Stimulated activated CD4-positive, alpha-beta T cell treated with anti-CD3 and anti-CD28 coated beads, Interleukin-4, amount 100 ng/mL, for 1 hour (primary cell): Measurements from ENCODE around the gene PCDHGB6.
"Not testable (repeated sequence)": the region's sequence is repeated elsewhere in the genome, so short reads cannot be mapped to it uniquely, and the experiment has no call there.

ENCODE experiments used
- DNase-seq: peaks from one replicate; pipeline ENCODE4 v3.0.0-alpha.2; 2020

PCDHGB6 gene

GRCh38 chr5:141419074-141419880, 11.5 kb downstream of the PCDHGB6 start:
- no peak for DNase-seq

DNA sequence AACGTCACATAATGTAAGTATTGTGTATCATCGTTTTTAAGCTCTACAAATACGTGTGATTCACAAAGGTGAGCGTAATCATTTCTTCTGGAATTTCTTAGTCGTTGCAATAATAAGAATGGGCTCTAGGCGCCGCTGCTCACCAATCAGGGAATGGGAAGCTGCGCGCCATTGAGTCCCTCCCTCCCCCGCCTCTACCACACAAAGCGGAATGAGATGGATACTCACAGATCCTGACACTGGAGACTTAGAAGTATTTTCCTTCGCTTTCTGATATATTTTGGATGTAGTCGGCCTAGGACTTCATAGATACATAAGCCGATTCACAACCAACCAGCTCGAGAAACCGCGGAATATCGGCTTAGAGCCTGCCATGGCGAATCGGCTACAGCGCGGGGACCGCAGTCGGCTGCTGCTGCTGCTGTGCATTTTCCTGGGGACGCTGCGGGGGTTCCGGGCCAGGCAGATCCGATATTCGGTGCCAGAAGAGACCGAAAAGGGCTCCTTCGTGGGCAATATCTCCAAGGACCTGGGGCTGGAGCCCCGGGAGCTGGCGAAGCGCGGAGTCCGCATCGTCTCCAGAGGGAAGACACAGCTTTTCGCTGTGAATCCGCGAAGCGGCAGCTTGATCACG, 13.2 kb downstream of the PCDHGB6 start, which contains the start of gene PCDHGA11:
PCDHGA11 (plus strand) TSS at position 197 of the 634 bp plus-strand sequence; CDS start at position 374, 177 bp downstream.
- peak; percentile 34 for DNase-seq

- no peak for DNase-seq
Measured at GRCh38 chr5:141421489-141421855, 13.7 kb downstream of the PCDHGB6 start.

DNA sequence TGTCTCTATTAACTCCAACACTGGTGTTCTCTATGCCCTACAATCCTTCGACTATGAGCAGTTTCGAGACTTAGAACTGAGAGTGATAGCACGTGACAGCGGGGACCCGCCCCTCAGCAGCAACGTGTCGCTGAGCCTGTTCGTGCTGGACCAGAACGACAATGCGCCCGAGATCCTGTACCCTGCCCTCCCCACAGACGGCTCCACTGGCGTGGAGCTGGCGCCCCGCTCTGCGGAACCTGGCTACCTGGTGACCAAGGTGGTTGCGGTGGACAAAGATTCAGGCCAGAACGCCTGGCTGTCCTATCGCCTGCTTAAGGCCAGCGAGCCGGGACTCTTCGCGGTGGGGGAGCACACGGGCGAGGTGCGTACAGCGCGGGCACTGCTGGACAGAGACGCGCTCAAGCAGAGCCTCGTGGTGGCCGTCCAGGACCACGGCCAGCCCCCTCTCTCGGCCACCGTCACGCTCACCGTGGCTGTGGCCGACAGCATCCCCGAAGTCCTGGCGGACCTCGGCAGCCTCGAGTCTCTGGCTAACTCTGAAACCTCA, 15.0 kb downstream of the PCDHGB6 start:
- DNase-seq: no peak

DNA sequence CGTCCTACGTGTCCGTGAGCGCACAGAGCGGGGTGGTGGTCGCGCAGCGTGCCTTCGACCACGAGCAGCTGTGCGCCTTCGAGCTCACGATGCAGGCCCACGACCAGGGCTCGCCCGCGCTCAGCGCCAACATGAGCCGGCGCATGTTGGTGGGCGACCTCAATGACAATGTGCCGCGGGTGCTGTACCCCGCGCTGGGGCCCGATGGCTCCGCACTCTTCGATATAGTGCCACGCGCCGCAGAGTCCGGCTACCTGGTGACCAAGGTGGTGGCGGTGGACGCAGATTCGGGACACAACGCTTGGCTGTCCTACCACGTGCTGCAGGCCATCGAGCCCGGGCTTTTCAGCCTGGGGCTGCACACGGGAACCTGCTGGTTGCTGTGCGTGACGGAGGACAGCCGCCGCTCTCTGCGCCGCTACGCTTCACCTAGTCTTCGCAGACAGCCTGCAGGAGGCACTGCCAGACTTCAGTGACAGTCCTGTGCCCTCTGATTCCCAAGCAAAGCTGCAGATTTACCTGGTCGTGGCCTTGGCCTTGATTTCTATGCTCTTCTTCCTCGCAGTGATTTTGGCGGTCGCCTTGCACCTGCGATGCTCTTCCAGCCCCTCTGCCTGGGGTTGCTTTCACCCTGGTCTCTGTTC, 20.1 kb downstream of the PCDHGB6 start:
- DNase-seq: no peak

- peak; percentile 22 for DNase-seq
Measured at GRCh38 chr5:141430332-141431113, 22.7 kb downstream of the PCDHGB6 start, which contains the start of gene PCDHGA12. Gene PCDHGA12 (plus strand): TSS chr5:141430507. CDS start chr5:141430760, 253 bp downstream.

GRCh38 chr5:141431286-141431685, 23.5 kb downstream of the PCDHGB6 start:
- no peak for DNase-seq

GRCh38 chr5:141432308-141432707, 24.5 kb downstream of the PCDHGB6 start:
- not testable (repeated sequence) for DNase-seq

DNA sequence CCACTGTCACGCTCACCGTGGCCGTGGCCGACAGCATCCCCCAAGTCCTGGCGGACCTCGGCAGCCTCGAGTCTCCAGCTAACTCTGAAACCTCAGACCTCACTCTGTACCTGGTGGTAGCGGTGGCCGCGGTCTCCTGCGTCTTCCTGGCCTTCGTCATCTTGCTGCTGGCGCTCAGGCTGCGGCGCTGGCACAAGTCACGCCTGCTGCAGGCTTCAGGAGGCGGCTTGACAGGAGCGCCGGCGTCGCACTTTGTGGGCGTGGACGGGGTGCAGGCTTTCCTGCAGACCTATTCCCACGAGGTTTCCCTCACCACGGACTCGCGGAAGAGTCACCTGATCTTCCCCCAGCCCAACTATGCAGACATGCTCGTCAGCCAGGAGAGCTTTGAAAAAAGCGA, 24.9 kb downstream of the PCDHGB6 start:
- DNase-seq: not testable (repeated sequence)

DNA sequence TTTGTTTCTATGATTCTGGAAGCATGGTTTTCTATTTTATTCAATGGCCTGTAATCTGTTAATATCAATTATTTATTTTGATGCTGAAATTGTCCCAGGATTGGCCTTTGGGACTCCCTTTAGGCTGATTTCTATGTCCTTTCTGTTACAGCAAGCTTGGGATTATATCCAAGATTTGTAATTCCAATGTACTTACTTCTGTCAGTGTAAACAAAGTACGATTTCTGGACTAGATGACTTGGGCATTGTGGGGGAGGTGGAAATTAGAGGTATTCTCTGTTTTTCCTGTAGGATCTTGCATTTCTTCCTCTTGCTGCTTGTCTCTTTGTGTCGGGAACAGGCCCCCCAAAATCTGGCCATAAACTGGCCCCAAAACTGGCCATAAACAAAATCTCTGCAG, 26.2 kb downstream of the PCDHGB6 start:
- no peak for DNase-seq

DNA sequence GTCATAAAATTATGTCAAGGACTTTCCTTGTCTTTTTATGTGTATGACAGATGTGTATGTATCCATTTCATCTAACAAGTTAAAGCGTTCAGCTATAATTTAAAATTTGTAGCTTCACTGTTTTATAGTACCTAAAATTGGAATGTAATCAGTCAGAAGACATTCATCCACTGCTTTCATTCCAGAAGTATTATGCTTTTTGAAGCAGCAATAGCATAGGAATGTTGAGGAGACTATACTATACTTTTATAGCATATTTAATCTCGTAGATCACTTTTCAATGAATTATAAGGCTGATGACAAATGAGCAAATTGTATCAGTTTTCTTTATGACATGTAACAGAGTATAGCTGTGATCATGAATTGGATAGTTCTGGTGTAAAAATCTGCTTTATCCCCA, 29.4 kb downstream of the PCDHGB6 start:
- no peak for DNase-seq

DNA sequence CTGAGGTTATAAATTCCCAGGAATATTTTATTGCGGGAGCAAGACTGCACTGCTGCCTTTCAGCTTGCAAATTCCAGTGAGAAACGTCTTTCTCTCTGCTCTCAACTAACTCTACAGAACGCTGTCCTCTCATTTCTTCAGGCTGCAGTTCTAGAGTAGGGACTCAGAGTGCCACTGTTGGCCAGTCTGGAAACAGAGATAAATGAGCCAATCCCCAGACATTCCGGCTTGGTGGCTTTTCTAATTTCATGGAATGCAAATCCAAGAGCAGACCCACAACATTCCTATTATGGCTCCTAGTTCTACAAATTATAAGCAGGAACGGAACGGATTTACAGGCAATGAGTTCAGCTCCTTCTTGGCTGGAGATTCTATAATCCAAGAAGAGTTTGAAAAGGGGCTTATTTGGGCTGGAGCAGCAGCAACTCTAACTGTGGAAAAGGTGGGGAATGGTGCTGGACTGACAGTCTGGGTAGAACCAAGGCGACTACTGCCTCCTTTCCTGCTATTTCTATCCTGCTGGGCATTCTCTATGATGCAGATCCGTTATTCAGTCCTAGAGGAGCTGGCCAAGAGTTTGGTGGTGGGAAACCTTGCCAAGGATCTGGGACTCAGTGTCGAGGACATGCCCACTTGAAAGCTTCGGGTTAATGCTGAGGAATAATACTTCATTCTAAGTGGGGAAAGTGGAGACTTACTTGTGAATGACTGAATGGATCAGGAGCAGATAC, 31.8 kb downstream of the PCDHGB6 start:
- DNase-seq: no peak

DNA sequence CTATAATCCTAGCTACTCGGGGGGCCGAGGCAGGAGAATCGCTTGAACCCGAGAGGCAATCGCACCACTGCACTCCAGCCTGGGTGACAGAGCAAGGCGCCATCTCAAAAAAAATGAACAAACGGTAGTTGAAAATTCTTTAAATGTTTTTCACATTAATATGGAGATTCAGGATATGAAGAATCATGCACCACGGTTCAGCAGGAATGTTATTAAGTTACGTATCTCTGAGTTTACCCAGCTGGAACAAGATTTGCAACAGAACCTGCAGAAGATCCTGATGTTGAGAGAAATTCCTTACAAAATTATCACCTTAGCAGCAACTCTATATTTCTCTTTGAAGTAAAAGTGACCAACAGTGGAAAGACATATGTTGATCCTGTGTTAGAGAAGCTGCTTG, 32.5 kb downstream of the PCDHGB6 start:
- no peak for DNase-seq

- no peak for DNase-seq
Measured at GRCh38 chr5:141441571-141442170, 33.9 kb downstream of the PCDHGB6 start.
